Caki2 (cell line): ENCODE measurements around the gene CX3CR1. TPM values are rescaled to one million over a fixed set of nuclear protein-coding genes. Genes with fewer than 3 reads are reported as not detected.

ENCODE experiments used
- total RNA-seq: library from RNA; depleted of rRNA; stranded (reverse); fragments of >200 nt; shearing (Covaris generic); gene quantifications from 2 replicates; pipeline ENCODE4 v1.2.3, GENCODE V29; 2014; ENCODE audit warnings: low replicate concordance; rRNA removed

Gene CX3CR1
- total RNA-seq, 1 experiment from 2014 or later, result not detected

Other genes starting within 250 kb of the CX3CR1 start
- 0.03 TPM in 2 replicates for gene SCN11A, start 228.1 kb downstream of the CX3CR1 start, total RNA-seq
- 17.5 and 18.2 TPM in 2 replicates for gene WDR48, start 228.0 kb downstream of the CX3CR1 start, total RNA-seq
- 26.8 and 33.3 TPM in 2 replicates for gene GORASP1, start 172.4 kb downstream of the CX3CR1 start, total RNA-seq
- gene TTC21A, start 172.4 kb downstream of the CX3CR1 start, total RNA-seq, result 0.54 and 0.96 TPM in 2 replicates
- 6.5 and 7.4 TPM in 2 replicates for gene CSRNP1, start 126.4 kb downstream of the CX3CR1 start, total RNA-seq
- not detected in 2 replicates for gene XIRP1, start 87.4 kb downstream of the CX3CR1 start, total RNA-seq
- not detected in 2 replicates for gene CCR8, start 49.7 kb upstream of the CX3CR1 start, total RNA-seq
- gene SLC25A38, start 103.3 kb upstream of the CX3CR1 start, total RNA-seq, result 18.1 and 35.4 TPM in 2 replicates
- gene RPSA, start 126.7 kb upstream of the CX3CR1 start, total RNA-seq, result 942 and 1,136 TPM in 2 replicates
- gene MOBP, start 187.6 kb upstream of the CX3CR1 start, total RNA-seq, result not detected in 2 replicates